IPS DF 6.9 (cell line): ENCODE measurements around the gene ATOSB.
"Not testable (repeated sequence)": the region's sequence is repeated elsewhere in the genome, so short reads cannot be mapped to it uniquely, and the experiment has no call there.

ENCODE experiments used
- DNase-seq: peaks from one replicate; pipeline ENCODE4 v3.0.0-alpha.2; 2013; ENCODE audit warnings: low read depth, low spot score
- H3K27ac ChIP-seq: one replicate; pipeline ENCODE4 v1.5.1; 2013; ENCODE audit warnings: low read length, control low read depth
- H3K27me3 ChIP-seq: 2 replicates; pipeline ENCODE4 v1.6.1; 2013; ENCODE audit warnings: mild to moderate bottlenecking, low read length; ENCODE audit not compliant: control insufficient read depth, insufficient read depth
- H3K36me3 ChIP-seq: 2 replicates; pipeline ENCODE4 v1.6.1; 2013; ENCODE audit warnings: low read length; ENCODE audit not compliant: control insufficient read depth, insufficient read depth
- H3K4me1 ChIP-seq: 2 replicates; pipeline ENCODE4 v1.6.1; 2013; ENCODE audit warnings: low read length; ENCODE audit not compliant: control insufficient read depth, insufficient read depth
- H3K4me3 ChIP-seq: 2 replicates; pipeline ENCODE4 v1.5.1; 2013; ENCODE audit warnings: mild to moderate bottlenecking, low read length
- H3K9me3 ChIP-seq: 2 replicates; pipeline ENCODE4 v1.6.1; 2013; ENCODE audit warnings: low read length, inconsistent platforms; ENCODE audit not compliant: control insufficient read depth, insufficient read depth
- WGBS: extraction: QIAGEN DNeasy Blood & Tissue Kit; methylation state at CpG from one replicate; pipeline ENCODE4 v1.1.7; 2013; ENCODE audit warnings: mixed read lengths, missing lambda C conversion rate; ENCODE audit not compliant: insufficient read length, insufficient coverage; 5-methylcytosine and 5-hydroxymethylcytosine counted together

The ATOSB gene, protein sequence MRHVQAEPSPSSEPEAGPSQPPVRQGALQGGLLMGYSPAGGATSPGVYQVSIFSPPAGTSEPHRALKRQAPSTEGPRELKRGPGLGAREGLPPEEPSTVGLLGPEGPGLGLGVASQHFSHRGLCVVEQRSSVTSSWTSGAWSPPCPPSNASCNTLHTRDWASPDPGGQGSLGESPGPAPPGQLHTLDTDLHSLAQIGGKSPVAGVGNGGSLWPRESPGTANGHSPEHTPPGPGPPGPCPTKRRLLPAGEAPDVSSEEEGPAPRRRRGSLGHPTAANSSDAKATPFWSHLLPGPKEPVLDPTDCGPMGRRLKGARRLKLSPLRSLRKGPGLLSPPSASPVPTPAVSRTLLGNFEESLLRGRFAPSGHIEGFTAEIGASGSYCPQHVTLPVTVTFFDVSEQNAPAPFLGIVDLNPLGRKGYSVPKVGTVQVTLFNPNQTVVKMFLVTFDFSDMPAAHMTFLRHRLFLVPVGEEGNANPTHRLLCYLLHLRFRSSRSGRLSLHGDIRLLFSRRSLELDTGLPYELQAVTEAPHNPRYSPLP

DNA sequence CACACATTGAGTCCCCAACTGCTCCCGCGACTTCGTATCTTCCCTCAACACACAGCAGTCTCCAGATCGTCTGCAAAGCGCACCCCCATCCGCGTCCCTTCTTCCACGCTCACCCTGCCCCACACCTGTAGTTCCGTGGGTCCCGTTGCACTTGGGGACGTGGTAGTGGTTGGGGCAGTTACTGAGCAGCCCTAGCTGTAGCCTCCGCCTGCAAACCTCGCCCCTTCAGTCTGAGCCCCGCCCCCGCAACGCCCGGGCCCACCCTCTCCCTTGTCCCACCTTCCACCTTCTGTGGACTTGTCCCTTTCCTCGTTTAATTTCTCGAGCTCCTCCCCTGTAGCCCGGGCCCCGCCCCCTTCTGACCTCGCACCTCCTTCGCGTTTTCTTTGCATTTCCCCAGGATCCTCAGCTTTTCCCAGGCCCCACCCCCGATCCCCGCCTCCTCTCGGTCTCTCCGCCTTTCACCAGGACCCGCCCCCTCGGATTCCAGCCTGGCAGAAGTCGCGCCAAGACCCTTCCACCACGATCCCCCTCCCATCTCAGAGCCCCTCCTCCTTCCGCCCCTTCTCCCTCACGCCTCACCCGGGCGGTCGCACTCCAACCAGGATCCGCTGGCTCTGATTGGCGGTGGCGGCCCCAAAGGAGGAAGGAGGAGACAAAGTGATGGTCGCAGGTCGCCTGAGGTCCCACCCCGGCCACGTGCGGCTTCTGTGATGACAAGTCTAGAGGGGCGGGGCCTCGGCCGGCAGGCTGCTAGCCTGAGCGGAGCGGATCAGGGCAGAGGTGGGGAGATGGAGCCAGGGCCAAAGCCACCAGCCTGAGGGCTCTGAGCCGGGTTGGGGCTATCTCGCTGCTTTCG, at the start of gene ATOSB:
Gene ATOSB, minus strand, starts transcription at position 183 of the 859 bp plus-strand sequence. CDS start 7,588 bp downstream, outside the sequence.
- peak within 1 kb of the TSS; percentile 60; the same call in 1 of the 2 replicates for H3K4me3 ChIP-seq
- H3K27me3 ChIP-seq: no peaks in the 10 kb centered on the region
- H3K9me3 ChIP-seq: no peaks in the 10 kb centered on the region
- H3K36me3 ChIP-seq: no peaks in the 10 kb centered on the region
- H3K4me1 ChIP-seq: peaks cover 6% of the 10 kb centered on the region
- no CpG with 5 or more reads among the region's 54 CpGs for WGBS
- no peak within 1 kb of the TSS for H3K27ac ChIP-seq
- DNase-seq: peak; percentile 95

DNA sequence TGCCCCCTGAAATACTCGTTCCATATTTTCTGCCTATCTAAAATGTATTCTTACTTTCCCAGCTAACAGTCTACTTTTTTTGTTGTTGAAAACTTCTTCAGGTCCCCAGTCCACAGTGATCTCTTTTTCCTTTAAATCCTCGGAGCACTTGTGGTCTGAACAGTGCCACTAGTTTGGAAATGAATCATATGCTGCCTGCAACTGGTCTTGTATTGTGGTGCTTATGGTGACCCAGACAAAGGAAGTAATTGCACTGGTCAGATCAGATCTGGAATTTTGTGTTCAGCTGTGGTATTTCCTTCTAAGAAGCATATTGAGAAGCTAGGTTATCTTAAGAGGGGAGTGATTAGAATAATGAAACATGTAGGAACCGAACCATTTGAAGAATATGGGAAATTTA, 49.0 kb upstream of the ATOSB start:
- no peak overlapping the region for H3K27ac ChIP-seq
- no peaks in the 10 kb centered on the region for H3K36me3 ChIP-seq
- no peak overlapping the region for H3K4me3 ChIP-seq
- no peaks in the 10 kb centered on the region for H3K9me3 ChIP-seq
- WGBS: no CpG with 5 or more reads among the region's 3 CpGs
- DNase-seq: no peak
- H3K27me3 ChIP-seq: no peaks in the 10 kb centered on the region
- H3K4me1 ChIP-seq: no peaks in the 10 kb centered on the region; the same call in 1 of the 2 replicates

DNA sequence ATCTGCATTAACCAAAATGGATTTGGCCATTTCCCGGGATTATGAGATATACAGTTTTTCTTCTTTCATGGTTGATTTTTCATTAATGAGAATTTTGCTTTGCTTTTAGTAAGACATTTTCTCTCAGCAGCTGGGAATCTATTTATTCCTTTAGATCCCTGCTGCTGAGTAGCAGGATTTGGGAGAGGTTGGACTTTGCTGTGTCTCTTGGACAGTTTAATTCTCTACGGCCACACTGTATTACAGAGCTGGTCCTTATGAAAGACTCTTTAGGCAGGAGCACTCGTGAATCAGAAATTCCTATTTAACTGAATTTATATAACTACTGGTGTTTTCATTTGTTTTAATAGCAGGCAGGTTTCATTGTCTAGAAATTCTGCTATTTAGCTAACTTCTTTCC, 47.8 kb upstream of the ATOSB start:
- no peak overlapping the region for H3K4me3 ChIP-seq

DNA sequence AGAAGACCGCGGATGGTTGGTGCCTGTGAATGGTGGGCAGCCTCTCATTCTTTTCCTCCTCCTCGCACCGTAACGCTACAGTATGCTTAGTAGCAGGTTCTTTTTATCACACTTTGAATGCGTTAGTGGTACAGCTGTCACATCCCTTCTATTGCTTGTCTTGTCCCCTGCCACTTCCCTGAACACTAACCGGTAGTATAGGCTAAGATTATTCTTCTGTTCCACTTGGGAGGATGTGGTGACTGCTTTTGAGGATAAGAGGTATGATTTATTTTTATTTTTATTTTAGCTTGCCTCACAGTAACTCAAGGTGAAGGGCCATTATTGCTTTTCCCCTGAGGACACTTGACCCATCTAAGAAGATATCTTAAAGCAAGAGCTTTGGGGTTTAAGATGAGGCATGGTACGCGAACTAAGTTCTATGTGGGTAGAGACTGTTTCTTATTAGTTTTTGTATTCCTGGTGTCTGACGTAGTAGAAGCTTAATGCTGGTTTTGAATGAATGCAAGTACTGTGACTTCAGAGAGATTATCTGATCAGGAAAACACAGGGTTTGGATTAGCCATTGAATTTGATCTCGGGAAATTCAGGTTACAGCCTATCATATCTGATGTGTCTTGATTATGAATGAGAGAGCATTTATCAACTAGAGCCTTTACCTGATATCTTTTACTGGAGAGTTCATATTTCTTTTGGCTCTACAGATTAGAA, 47.1 kb upstream of the ATOSB start:
- Histone ChIP-seq H3K4me3 (peak overlapping the region; percentile 92), H3K27me3 (no peaks in the 10 kb centered on the region), H3K27ac (no peak overlapping the region), H3K36me3 (no peaks in the 10 kb centered on the region), H3K9me3 (no peaks in the 10 kb centered on the region), H3K4me1 (no peaks in the 10 kb centered on the region; the same call in 1 of the 2 replicates)
- WGBS: no CpG with 5 or more reads among the region's 11 CpGs
- no peak for DNase-seq

More for the DNA sequence above, 47.8 kb upstream of the ATOSB start:
- Histone ChIP-seq H3K36me3 (no peaks in the 10 kb centered on the region), H3K27ac (no peak overlapping the region), H3K4me1 (no peaks in the 10 kb centered on the region; the same call in 1 of the 2 replicates), H3K27me3 (no peaks in the 10 kb centered on the region), H3K9me3 (no peaks in the 10 kb centered on the region)
- WGBS: no CpG with 5 or more reads among the region's 3 CpGs
- no peak for DNase-seq

DNA sequence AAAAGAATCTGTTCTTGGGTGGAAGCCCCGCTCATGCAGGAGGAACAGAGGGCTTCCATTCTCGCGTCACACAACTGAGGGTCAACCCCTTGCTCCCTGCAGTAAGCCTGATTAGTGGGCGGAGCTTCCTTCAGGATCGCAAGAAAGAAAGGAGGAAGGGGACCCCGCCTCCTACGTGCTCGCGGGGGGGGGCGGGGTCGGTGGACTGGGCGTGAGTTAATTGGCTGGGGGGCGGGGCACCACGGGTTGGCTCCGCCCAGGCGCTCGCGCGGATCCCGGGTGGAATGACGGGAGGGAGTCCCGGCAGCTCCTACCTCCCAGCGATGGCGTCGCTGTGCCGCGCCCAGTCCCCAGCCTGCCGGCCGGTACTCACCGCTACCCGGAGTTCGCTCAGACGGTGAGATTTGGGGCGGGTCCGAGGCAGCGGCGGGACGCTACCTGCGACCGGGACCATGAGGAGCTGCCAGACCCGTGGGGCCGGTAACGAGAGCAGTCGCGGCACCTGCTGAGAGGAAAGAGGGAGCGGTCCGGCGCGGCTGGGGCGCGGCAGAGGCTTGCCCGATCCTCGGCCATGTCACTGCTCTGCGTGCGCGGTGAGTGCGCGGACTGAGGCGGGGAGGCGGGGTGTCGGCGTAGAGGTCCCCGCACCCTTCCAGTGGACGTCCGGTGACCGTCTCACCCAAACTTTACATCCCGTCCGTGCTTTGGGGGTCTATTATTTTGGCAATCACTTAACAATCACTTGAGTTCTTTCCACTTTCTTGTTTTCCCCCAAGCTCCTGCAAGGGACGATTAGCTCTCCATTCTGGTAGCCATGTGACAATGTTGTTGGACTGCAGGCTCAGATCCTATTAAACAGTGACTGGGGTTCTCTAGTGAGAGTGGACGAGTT, 46.3 kb upstream of the ATOSB start, which contains the start of gene UNC13B:
Gene UNC13B, plus strand, starts transcription at position 297 of the 892 bp plus-strand sequence. Its CDS starts 275 bp downstream, at position 572.
- H3K9me3 ChIP-seq: no peaks in the 10 kb centered on the region
- no peaks in the 10 kb centered on the region for H3K36me3 ChIP-seq
- peak within 1 kb of the TSS; percentile 92 for H3K4me3 ChIP-seq
- H3K4me1 ChIP-seq: no peaks in the 10 kb centered on the region; the same call in 1 of the 2 replicates
- no peaks in the 10 kb centered on the region for H3K27me3 ChIP-seq
- WGBS: no CpG with 5 or more reads among the region's 70 CpGs
- peak; percentile 87 for DNase-seq
- H3K27ac ChIP-seq: no peak within 1 kb of the TSS

DNA sequence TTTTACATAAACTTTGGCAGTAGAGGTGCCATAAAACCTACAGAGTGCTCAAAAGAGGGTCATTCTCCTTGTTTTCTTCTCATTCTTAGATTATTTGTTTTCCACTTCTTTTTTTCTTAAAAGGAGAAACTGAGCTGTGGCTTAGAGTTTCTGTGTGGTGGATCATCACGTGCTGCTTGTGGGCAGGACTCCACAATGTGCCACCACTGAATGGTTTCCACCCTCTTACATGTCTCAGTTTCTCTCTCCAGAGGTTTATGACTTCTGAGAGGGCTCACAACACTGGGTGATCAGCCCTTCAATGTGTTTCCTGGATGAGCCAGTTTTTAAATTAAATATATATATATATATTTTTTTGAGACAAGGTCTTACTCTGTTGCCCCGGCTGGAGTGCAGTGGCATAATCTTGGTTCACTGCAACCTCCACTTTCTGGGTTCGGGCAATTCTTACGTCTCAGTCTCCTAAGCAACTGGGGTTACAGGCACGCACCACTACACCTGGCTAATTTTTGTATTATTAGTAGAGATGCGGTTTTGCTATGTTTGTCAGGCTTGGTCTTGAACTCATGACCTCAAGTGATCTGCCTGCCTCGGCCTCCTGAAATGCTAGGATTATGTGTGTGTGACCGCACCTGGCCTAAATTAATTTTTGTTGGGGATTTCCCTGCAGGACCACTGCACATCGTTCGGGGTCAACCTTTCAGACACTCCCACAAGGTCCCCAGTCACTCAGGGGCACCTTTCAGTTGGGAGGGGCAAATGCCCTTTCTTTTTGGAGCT, 43.0 kb upstream of the ATOSB start:
- no peaks in the 10 kb centered on the region; the same call in 1 of the 2 replicates for H3K4me1 ChIP-seq
- H3K4me3 ChIP-seq: no peak overlapping the region
- no peaks in the 10 kb centered on the region for H3K36me3 ChIP-seq
- no peak for DNase-seq
- no CpG with 5 or more reads among the region's 10 CpGs for WGBS
- no peaks in the 10 kb centered on the region for H3K27me3 ChIP-seq
- H3K27ac ChIP-seq: no peak overlapping the region
- H3K9me3 ChIP-seq: no peaks in the 10 kb centered on the region

DNA sequence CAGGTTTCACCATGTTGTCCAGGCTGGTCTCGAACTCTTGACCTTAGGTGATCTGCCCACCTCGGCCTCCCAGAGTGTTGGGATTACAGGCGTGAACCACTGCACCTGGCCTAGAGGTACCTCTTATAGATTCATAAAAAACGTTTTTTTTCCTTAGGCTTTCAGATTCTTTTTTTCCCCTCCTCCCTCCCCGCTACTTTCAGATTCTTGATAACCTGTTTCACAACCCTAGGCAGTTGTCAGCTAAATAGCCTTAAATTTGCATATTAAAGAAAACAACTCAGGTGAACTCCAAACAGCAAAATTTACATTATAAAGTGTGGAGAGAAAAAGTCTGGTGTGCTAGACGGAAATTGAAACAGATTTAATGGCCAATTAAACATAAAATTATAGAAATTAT, 42.2 kb upstream of the ATOSB start:
- not testable (repeated sequence) for DNase-seq, H3K27ac ChIP-seq, H3K4me3 ChIP-seq, H3K27me3 ChIP-seq, H3K36me3 ChIP-seq, H3K4me1 ChIP-seq, H3K9me3 ChIP-seq
- WGBS: no CpG with 5 or more reads among the region's 6 CpGs

DNA sequence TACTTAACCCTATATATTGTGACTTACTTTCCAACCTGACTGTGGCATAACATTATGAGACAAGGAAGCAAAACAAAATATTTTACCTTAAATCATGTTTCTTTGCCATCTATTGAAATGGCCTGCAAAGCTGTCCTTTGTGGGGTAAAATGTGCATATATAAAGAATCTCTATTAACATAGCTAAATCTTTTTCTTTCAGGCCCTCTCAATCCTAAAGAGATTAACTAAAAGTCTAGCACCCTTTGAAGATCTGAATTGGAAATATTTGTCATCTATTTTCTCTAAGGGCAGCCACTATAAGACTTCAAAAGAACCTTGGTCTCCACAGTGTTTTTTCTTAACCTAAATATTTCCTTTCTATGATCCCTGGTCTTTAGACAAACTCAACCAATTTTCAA, 41.1 kb upstream of the ATOSB start:
- H3K27ac ChIP-seq: no peak overlapping the region
- no peaks in the 10 kb centered on the region for H3K36me3 ChIP-seq
- no peaks in the 10 kb centered on the region; the same call in 1 of the 2 replicates for H3K4me1 ChIP-seq
- no peaks in the 10 kb centered on the region for H3K9me3 ChIP-seq
- H3K27me3 ChIP-seq: no peaks in the 10 kb centered on the region
- DNase-seq: no peak
- H3K4me3 ChIP-seq: no peak overlapping the region

DNA sequence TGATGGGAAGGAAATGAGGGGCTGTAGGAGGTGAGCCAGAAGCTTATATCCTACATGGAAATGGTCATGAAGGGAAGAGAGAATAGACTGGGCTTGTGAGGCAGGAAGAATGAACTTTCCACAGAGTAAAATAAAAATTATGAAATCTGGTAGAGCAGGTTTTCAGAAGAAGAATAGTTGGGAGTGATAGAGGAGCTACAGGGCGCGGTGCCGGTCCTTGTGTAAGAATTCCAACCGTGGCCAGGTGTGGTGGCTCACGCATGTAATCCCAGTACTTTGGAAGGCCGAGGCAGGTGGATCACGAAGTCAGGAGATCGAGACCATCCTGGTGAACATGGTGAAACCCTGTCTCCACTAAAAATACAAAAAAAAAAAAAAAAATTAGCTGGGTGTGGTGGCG, 37.3 kb upstream of the ATOSB start:
- no peak for DNase-seq
- Histone ChIP-seq H3K4me3 (no peak overlapping the region), H3K9me3 (no peaks in the 10 kb centered on the region), H3K27me3 (no peaks in the 10 kb centered on the region), H3K4me1 (no peaks in the 10 kb centered on the region), H3K27ac (no peak overlapping the region), H3K36me3 (no peaks in the 10 kb centered on the region)
- WGBS: no CpG with 5 or more reads among the region's 9 CpGs
